GM21360 (cell line): ENCODE data around the gene EPHB2.

Experiments
- ATAC-seq: cut with Tn5 transposase; IDR thresholded peaks from one replicate; pipeline ENCODE4 v1.9.1; 2021; ENCODE audit warnings: mild to moderate bottlenecking, moderate library complexity; ENCODE audit not compliant: unreplicated experiment

Gene EPHB2

GRCh38 chr1:22721122-22721873 is 10.7 kb downstream of the EPHB2 start:
- ATAC-seq = no peak

- no peak for ATAC-seq
Observed at GRCh38 chr1:22722901-22723550, 12.4 kb downstream of the EPHB2 start.

- ATAC-seq = no peak
Observed at GRCh38 chr1:22727873-22728272, 17.2 kb downstream of the EPHB2 start.

GRCh38 chr1:22728751-22729399 is 18.2 kb downstream of the EPHB2 start:
- ATAC-seq = no peak

- no peak for ATAC-seq
Observed at GRCh38 chr1:22729400-22729773, 18.7 kb downstream of the EPHB2 start.

- no peak for ATAC-seq
Observed at GRCh38 chr1:22729912-22730311, 19.3 kb downstream of the EPHB2 start.

- ATAC-seq = no peak
Observed at GRCh38 chr1:22731924-22732720, 21.5 kb downstream of the EPHB2 start.

GRCh38 chr1:22733643-22734042 is 23.0 kb downstream of the EPHB2 start:
- ATAC-seq = no peak

- no peak for ATAC-seq
Observed at GRCh38 chr1:22736501-22737080, 26.0 kb downstream of the EPHB2 start.

GRCh38 chr1:22737374-22738068 is 26.9 kb downstream of the EPHB2 start:
- no peak for ATAC-seq

GRCh38 chr1:22738069-22738435 is 27.4 kb downstream of the EPHB2 start:
- no peak for ATAC-seq

- no peak for ATAC-seq
Observed at GRCh38 chr1:22738522-22738921, 27.9 kb downstream of the EPHB2 start.

- no peak for ATAC-seq
Observed at GRCh38 chr1:22739648-22740385, 29.2 kb downstream of the EPHB2 start.

- no peak for ATAC-seq
Observed at GRCh38 chr1:22741118-22741517, 30.5 kb downstream of the EPHB2 start.

- no peak for ATAC-seq
Observed at GRCh38 chr1:22745669-22746585, 35.3 kb downstream of the EPHB2 start.

GRCh38 chr1:22747021-22747734 is 36.5 kb downstream of the EPHB2 start:
- ATAC-seq = no peak

- ATAC-seq = no peak
Observed at GRCh38 chr1:22747735-22748073, 37.1 kb downstream of the EPHB2 start.

GRCh38 chr1:22749503-22749902 is 38.9 kb downstream of the EPHB2 start:
- no peak for ATAC-seq
